SU-DHL-6 (cell line): ENCODE results near the gene RMND1.

Experiments
- CTCF ChIP-seq: fragments of 200-600 bp; sonication (generic); IDR thresholded peaks from one replicate; pipeline ENCODE4 v1.5.1; 2017; ENCODE audit warnings: antibody characterized with exemption, mild to moderate bottlenecking, low read length, moderate library complexity; ENCODE audit not compliant: insufficient read depth, poor library complexity, severe bottlenecking
- EZH2phosphoT487 ChIP-seq: fragments of 200-600 bp; sonication (generic), shearing (Covaris generic); conservative IDR thresholded peaks from 2 replicates; pipeline ENCODE4 v1.6.1; 2018; ENCODE audit warnings: mild to moderate bottlenecking, antibody characterized with exemption, low read length, moderate library complexity, mixed read lengths

GRCh38 chr6:151451417-151451949 is 443 bp downstream of the RMND1 start:
- TF ChIP-seq CTCF = no peak
- TF ChIP-seq EZH2phosphoT487 = no peak
